CD4-positive, alpha-beta T cell (primary cell): ENCODE measurements around the gene APOA5. TPM values are rescaled to one million over a fixed set of nuclear protein-coding genes. Genes with fewer than 3 reads are reported as not detected.

Experiments used
- ATAC-seq: fragments of 200-7000 bp; cut with Tn5 transposase; one replicate; pipeline ENCODE4 v1.10.0; 2022; ENCODE audit warnings: mild to moderate bottlenecking; ENCODE audit not compliant: poor library complexity
- CTCF ChIA-PET: fragments of 350-600 bp; sonication (Branson Sonifier 250); formaldehyde crosslinking; loops from one replicate; lab custom pipeline; 2021; ENCODE audit warnings: antibody characterized with exemption, inconsistent platforms; lab: Charles Lee
- POLR2A ChIA-PET: fragments of 350-600 bp; sonication (Branson Sonifier 250); formaldehyde crosslinking; loops from one replicate; lab custom pipeline; 2021; ENCODE audit warnings: antibody characterized with exemption, inconsistent platforms; lab: Charles Lee
- DNase-seq, 14 experiments: peaks; one replicate each; pipeline ENCODE4 v3.0.0-alpha.2; 2013 to 2020; ENCODE audit warnings: mixed read lengths in 2 of 14
- H3K27ac ChIP-seq, 2 donors: one replicate each; pipeline versions ENCODE4 v1.5.1 to v1.7.0; 2013; ENCODE audit warnings: low read length in 2 of 2, low read depth in 1 of 2, mild to moderate bottlenecking in 1 of 2
- H3K27me3 ChIP-seq, 2 experiments: 1 replicate in 1 of 2; 2 replicates in 1 of 2; pipeline versions ENCODE4 v1.6.1 to v1.7.0; 2013; ENCODE audit warnings: low read length in 2 of 2, control low read depth in 1 of 2, mild to moderate bottlenecking in 1 of 2, moderate library complexity in 1 of 2; ENCODE audit not compliant: insufficient read depth in 2 of 2, control insufficient read depth in 1 of 2
- H3K36me3 ChIP-seq: one replicate; pipeline ENCODE4 v1.6.1; 2013; ENCODE audit warnings: low read length, control low read depth; ENCODE audit not compliant: insufficient read depth
- H3K4me1 ChIP-seq: one replicate; pipeline ENCODE4 v1.6.1; 2013; ENCODE audit warnings: low read length, control low read depth; ENCODE audit not compliant: insufficient read depth
- H3K4me3 ChIP-seq: one replicate; pipeline ENCODE4 v1.5.1; 2013; ENCODE audit warnings: mild to moderate bottlenecking, low read length, moderate library complexity
- H3K9me3 ChIP-seq, 2 experiments: 1 replicate in 1 of 2; 2 replicates in 1 of 2; pipeline versions ENCODE4 v1.6.1 to v1.7.0; 2013; ENCODE audit warnings: low read length in 2 of 2, mild to moderate bottlenecking in 2 of 2, control low read depth in 1 of 2, moderate library complexity in 1 of 2; ENCODE audit not compliant: control insufficient read depth in 1 of 2, insufficient read depth in 1 of 2
- H3K27ac Mint-ChIP-seq: one replicate; pipeline ENCODE4 v1.8.0; 2020; ENCODE audit warnings: mixed read lengths
- H3K27me3 Mint-ChIP-seq: one replicate; pipeline ENCODE4 v1.8.0; 2021; ENCODE audit warnings: mixed read lengths
- H3K36me3 Mint-ChIP-seq: one replicate; pipeline ENCODE4 v1.8.0; 2021; ENCODE audit warnings: low read depth, mixed read lengths
- H3K4me1 Mint-ChIP-seq: one replicate; pipeline ENCODE4 v1.8.0; 2021; ENCODE audit warnings: low read depth, mixed read lengths
- H3K4me3 Mint-ChIP-seq: one replicate; pipeline ENCODE4 v1.8.0; 2020; ENCODE audit warnings: mild to moderate bottlenecking, mixed read lengths
- H3K9me3 Mint-ChIP-seq: one replicate; pipeline ENCODE4 v1.8.0; 2020; ENCODE audit warnings: mixed read lengths
- CTCF ChIP-seq: fragments of 200-600 bp; IDR thresholded peaks from one replicate; pipeline ENCODE4 v1.8.0; 2022; ENCODE audit warnings: antibody characterized with exemption, mild to moderate bottlenecking
- intact Hi-C, 2 experiments: fragments of 100-400 bp; cut with DNase I in 1 of 2; cut with micrococcal nuclease in 1 of 2; formaldehyde crosslinking; loops; one replicate each; pipeline versions ENCODE4 v1.15.1 to v1.9.0; 2023 to 2025; cut with DNase I, micrococcal nuclease
- total RNA-seq, 174 experiments: library from RNA in 2 of 174; stranded (reverse) in 2 of 174; gene quantifications; one replicate each; pipeline ENCODE4 v1.2.3 and lab custom pipeline; 2021 to 2026

Gene APOA5
- total RNA-seq, 2 experiments from 2014 or later, result not detected

DNA sequence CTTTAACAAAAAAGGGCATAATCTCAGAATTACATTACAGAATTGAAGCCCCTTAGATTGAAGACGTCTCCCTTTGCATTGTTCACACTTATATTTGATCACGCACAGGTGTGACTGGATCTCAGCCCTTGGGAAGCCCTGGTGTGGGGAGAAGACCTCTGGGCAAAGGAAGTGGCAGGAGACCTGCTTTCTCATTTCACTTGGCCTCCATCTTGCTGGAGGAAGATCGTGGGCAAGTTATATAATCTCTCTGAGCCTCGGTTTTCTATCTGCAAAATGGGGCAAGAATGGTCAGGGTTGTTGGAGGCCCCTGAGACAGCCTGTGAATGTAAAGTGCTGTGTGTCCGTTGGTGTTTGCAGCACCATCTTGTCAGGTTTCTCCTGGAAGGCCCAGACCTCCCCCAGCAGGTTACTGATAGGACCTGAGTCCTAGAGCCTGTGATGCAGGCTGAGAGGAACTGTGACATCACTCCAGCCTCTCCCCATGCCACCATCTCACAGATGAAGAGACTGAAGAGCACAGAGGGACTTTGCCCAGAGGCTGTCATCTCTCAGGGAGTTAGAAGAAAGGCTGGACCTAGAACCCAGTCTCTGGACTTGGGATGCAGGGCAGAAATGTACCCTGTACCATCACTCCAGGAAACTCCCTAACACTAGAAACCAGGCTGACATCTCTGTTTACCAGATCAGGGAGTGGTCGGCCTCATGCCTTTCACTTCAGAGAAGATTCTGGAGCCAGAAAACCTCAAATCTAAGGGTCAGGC lies 46.8 kb upstream of the APOA5 start:
- peaks cover 2% of the 10 kb centered on the region for H3K36me3 ChIP-seq
- no peak overlapping the region for H3K27ac ChIP-seq
- TF ChIP-seq CTCF, result no peak
- Mint-ChIP-seq H3K36me3 (peaks cover 6% of the 10 kb centered on the region), H3K4me3 (no peak overlapping the region), H3K9me3 (no peaks in the 10 kb centered on the region), H3K27me3 (no peaks in the 10 kb centered on the region), H3K4me1 (peaks cover 12% of the 10 kb centered on the region), H3K27ac (no peak overlapping the region)
- intact Hi-C loops, result loop anchor here in 1 of 2 experiments (5.0 kb wide), 1 partner anchor 106 kb away; no protein-coding TSS in a partner anchor
- DNase-seq (no peak), ATAC-seq (no peak)
- H3K27me3 ChIP-seq, result no peaks in the 10 kb centered on the region
- peaks cover 18% of the 10 kb centered on the region for H3K4me1 ChIP-seq
- ChIA-PET POLR2A (interaction anchor here (0.7 kb wide), 1 partner anchor 153 kb away, joined by 3 read pairs; no protein-coding TSS in a partner anchor), CTCF (no interaction called here)
- no peaks in the 10 kb centered on the region for H3K9me3 ChIP-seq
- H3K4me3 ChIP-seq, result no peak overlapping the region

- Mint-ChIP-seq H3K4me3 (no peak within 1 kb of the TSS), H3K36me3 (no peaks in the 10 kb centered on the region), H3K9me3 (no peaks in the 10 kb centered on the region), H3K27me3 (no peaks in the 10 kb centered on the region), H3K4me1 (peaks cover 12% of the 10 kb centered on the region), H3K27ac (no peak within 1 kb of the TSS)
- intact Hi-C loops, result loop anchor here in 1 of 2 experiments (2.0 to 5.0 kb wide), 2 partner anchors 13 to 105 kb away; no protein-coding TSS in a partner anchor
- H3K4me3 ChIP-seq, result no peak within 1 kb of the TSS
- TF ChIP-seq CTCF, result no peak
- DNase-seq (no peak), ATAC-seq (no peak)
- POLR2A ChIA-PET, result interaction anchor here (0.7 to 2.8 kb wide), 2 partner anchors 15 to 154 kb away, joined by 3 to 76 read pairs; no protein-coding TSS in a partner anchor
- H3K4me1 ChIP-seq, result peaks cover 18% of the 10 kb centered on the region
- CTCF ChIA-PET, result interaction anchor here (0.6 kb wide), 1 partner anchor 290 kb away, joined by 4 read pairs; no protein-coding TSS in a partner anchor
- H3K9me3 ChIP-seq, result no peaks in the 10 kb centered on the region
- no peaks in the 10 kb centered on the region for H3K27me3 ChIP-seq
- no peaks in the 10 kb centered on the region for H3K36me3 ChIP-seq
- H3K27ac ChIP-seq, result no peak within 1 kb of the TSS
Measured at GRCh38 chr11:116837231-116838091, 45.8 kb upstream of the APOA5 start, which contains the start of gene APOA1. TSS of gene APOA1 (minus strand) at chr11:116837622. CDS start at chr11:116837387, 235 bp downstream.

- Mint-ChIP-seq H3K27ac (no peak overlapping the region), H3K27me3 (no peaks in the 10 kb centered on the region), H3K36me3 (no peaks in the 10 kb centered on the region), H3K4me3 (no peak overlapping the region), H3K4me1 (peaks cover 12% of the 10 kb centered on the region), H3K9me3 (no peaks in the 10 kb centered on the region)
- Histone ChIP-seq H3K36me3 (no peaks in the 10 kb centered on the region), H3K9me3 (no peaks in the 10 kb centered on the region), H3K27ac (no peak overlapping the region), H3K4me3 (no peak overlapping the region), H3K27me3 (no peaks in the 10 kb centered on the region), H3K4me1 (peaks cover 18% of the 10 kb centered on the region)
- no peak for DNase-seq
- no peak for TF ChIP-seq CTCF
- ATAC-seq, result no peak
- ChIA-PET POLR2A (interaction anchor here (1.3 to 2.8 kb wide), 8 partner anchors 16 to 342 kb away, joined by 4 to 76 read pairs (median 11); partner anchors contain the start of genes APOA5, BUD13, PAFAH1B2 and SIDT2), CTCF (interaction anchor here (0.8 to 1.6 kb wide), 10 partner anchors 14 to 280 kb away, joined by 3 to 11 read pairs (median 6); partner anchors contain the start of genes APOA4, APOA5 and ZPR1)
- intact Hi-C loops, result loop anchor here (1.0 to 5.0 kb wide), 3 partner anchors 14 to 104 kb away; partner anchors contain the start of gene APOA5 (in 2 of the 2)
Measured at GRCh38 chr11:116836632-116836991, 44.9 kb upstream of the APOA5 start.
